ENCODE results near the gene GADD45A.
A peak's percentile ranks its signal among the peaks of the same experiment; 100 is the strongest.

Gene GADD45A

DNA sequence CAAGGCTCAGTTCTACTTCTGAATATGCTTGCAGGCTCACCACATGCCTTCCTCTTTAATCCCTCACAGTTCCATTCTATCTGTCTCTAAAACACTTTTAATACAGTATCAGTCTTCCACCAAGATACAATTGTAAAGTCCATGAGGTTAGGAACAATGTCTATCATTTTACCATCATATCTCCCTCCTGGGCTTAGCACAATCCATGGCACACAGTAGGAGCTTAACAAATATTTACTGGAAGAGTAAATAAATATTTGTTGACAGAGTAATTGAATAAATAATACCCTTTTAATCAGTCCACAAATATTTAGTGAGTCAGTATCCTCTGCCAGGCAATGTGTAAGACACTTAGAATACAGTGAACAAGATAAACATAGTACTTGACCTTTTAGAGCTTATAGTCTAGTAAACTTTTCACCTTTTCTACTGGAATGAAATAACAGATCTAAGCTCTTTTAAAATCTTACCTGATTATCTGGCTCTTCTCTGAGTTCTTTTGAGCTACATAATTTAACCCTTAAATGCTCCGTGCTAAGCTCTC, 12.7 kb upstream of the GADD45A start:
- DNase-seq, result no peak

DNA sequence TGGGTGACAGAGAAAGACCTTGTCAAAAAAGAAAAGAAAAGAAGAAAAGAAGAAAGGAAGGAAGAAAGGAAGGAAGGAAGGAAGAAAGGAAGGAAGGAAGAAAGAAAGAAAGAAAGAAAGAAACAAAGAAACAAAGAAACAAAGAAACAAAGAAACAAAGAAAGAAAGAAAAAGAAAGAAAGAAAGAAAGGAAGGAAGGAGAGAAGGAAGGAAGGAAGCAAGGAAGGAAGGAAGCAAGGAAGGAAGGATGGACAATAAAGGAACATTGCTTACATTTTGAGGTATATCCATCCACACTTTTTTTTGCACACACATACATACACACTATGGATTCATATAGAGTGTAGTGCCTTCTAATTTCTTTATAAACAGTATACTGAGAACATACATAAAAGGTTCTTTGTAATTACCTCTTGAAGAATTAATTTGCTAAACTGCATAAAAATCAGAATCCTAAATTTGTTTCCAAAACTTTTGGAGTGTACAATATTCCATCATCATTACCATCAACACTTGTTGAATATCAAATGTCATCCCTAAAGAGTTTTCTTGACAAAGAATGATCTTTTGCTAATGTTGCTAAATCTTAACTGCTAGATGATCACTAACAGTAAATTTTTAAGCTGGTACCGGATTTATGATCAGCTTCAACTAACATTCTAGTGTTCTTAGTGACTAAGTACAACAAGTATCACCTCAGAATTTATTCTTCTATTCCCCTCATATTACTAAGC, 11.4 kb upstream of the GADD45A start:
- DNase-seq, result no peak

DNA sequence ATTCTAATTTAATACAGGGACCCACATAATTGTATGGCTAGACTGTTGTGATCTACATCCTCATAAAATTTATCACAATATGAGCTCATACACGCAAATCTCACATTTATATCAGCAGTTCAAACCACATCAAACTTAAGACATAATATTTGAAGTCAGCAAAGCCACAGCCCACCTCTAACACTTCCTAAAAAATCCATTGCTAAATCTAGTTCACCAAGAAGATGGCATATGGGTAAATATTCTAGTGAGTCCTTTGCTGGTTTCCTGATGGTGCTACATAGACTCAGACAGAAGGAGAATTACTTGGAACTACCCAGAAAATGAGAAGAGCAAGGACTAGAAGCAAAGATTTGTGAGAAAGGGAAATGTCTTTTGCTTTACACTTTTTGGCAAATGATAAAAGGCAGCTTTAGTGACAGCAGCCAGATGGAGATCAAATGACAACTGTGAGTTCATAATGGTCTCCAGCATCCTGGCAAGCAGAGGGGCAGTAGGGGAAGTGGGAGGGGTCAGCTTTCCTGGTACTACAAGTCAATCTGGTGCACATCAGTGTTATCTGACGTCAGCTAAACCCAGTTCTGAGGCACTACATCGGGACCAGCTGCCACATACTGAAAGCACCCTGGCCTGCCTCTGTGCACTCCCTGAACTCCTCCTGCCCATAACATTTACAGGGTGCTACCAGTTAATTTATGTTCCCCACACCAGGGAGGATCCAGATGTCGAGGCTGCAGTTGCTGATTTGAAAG, 10.6 kb upstream of the GADD45A start:
- DNase-seq, result peak; percentile 54

DNA sequence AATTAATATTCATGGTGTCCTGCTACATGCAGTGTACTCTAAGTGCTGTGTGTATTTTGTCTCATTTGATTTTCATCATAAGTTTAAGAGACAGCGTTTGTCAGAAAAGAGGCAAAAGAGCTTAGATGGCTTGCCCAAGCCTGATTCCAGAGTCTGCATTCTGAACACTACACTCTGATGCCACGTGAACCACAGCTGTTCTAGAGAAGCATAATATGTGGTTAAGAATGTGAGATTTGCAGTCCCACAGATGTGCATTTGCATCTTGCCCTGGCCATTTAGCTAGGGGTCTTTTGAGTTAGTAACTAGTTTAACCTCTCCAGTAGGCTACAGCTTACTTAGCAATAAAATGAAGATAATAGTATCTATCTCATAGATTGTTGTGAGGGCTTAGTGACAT, 9.2 kb upstream of the GADD45A start:
- peak; percentile 42 for DNase-seq

DNA sequence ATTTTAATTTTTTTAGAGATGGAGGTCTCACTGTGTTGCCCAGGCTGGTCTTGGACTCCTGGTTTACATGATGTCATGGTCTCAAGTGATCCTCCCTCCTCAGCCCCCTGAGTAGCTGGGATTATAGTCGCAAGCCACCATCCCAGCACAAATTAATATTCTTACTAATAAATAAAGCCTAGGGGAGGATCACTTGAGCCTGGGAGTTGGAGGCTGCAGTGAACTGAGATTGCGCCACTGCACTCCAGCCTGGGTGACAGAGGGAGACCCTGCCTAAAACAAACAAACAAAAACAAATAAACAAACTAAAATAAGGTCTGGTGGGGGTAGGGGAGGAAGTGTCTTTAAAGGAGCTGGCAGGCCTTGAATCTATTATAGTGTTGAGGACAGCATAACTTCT, 8.7 kb upstream of the GADD45A start:
- DNase-seq, result no peak

DNA sequence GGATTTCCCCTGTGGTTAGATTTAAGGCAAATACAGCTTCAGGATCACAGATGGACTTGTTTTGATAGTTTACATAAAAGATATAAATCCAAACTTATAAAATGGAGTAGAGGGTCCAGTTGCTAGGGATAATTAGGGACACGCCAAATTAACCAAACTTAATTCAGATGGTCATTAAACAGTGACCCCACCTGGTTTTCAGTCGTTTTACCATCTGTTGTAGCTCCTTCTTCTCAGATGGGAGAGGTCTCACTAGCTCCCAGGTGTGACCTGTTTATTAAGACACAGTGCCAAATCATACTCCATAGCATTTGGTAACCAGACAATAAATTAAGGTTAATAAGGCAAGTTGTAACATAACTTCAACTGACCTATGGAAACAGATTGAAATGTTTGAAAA, 8.1 kb upstream of the GADD45A start:
- DNase-seq, result no peak

DNA sequence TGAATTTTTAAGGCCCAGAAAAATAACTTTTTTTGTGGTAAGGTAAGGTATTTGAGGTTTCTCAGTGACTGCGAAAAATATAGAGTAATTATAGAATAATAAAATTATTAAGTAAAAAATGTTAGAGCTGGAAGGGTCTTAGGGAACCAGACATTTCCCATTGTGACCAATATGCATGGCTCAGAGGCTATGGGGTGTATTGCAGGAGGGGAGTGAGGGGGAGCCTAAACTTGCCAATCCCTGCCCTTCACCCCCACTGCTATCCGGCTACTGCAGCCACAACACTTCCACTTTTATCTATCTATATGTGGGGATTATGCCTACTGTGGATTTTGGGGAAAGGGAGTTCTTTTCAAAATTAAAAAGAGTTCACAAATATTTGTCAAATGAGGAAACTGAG, 7.6 kb upstream of the GADD45A start:
- DNase-seq, result no peak

DNA sequence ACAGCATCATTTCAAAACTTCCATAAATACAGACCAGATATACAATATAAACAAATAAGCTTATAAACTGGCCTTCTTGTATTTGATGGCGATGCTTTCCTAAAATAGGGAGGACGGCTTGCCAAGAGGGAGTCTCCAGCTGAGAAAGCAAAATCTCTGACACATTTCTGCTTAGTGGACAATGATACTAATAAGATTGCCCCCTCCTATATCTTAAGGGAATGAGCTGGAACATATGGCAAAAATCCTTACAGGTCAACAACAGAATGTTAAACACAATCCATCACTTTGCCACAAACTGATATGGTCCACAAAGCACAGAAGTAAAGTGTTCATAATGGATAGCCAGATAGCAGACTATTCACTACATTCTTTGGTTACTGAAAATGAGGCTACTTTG, 7.1 kb upstream of the GADD45A start:
- no peak for DNase-seq

DNA sequence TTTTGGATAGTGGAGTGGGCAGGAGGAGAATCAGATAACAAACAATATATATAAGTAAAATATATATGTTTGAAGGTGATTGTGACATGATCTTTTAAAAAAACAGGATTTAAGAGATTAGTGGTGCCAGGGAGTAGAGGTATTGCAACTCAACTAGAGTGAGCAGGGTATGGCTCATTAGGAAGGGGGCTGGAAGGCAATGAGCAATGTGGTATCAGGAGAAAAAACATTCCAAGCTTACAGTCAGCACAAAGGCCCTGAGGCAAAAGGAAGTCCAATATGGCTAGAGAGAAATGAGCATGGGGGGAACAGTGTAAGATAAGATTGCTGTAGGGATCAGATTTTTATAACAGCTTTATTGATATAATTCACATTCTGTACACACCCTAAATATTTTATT, 5.3 kb upstream of the GADD45A start:
- DNase-seq, result peak; percentile 34

DNA sequence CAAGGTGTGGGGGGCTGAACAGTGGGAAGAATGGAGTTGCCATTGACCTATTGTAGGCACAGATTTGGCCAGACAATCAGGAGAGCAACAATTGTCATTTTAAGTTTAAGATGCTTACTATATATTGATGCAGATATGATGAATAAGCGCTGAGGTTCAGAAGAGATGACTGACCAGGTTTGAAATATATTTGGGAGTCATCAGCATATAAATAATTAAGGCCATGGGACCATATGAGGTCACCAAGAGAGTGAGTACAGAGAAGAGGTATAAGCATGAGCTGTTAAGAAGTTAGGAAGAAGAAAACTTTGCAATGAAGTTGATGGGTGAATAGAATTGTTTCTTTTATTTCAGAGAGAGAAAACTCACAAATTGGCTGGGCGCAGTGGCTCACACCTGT, 4.5 kb upstream of the GADD45A start:
- no peak for DNase-seq

DNA sequence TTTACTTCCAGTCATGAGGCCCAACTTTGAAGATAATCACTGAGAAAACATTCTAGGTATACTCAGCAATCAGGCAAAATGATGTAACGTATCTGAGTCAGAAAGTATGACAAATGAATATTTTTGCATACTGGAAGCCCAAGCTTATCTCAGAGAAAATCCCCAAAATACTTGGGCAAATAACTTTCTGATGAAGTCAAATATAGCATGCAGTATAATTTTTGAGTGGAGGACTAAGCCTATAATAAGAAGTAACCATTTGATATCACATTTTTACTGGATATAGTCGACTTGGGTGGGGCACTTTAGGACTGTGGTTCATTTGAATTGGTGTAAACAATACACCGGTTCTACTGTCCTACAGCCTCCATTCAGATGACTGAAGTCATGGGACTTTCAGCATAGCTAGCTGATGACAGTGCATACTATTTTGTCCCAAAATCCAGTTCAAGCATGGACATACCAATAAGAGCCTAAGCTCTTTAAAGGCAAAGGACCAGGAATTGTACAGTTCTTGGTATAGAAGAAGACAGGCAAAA, 2.3 kb upstream of the GADD45A start:
- peak; percentile 90 for DNase-seq

DNA sequence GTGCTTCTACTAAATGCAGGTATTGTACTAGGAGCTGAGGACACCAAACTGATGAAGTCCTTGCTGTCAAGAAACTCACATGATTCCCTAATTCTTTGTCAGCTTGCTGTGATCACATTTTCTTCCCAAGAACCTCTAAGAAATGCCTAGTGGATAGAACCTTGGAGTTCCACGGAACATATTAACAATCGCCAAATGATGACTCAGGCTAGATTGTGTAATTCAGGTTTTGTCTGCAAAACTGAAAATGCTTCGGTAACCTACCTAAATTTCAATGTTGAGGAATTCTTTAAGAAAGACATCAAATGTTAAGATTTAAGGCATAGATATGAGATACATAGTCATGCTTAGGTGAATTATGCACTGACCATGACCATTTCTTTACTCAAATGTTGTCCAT, 1.7 kb upstream of the GADD45A start:
- DNase-seq, result peak; percentile 68

DNA sequence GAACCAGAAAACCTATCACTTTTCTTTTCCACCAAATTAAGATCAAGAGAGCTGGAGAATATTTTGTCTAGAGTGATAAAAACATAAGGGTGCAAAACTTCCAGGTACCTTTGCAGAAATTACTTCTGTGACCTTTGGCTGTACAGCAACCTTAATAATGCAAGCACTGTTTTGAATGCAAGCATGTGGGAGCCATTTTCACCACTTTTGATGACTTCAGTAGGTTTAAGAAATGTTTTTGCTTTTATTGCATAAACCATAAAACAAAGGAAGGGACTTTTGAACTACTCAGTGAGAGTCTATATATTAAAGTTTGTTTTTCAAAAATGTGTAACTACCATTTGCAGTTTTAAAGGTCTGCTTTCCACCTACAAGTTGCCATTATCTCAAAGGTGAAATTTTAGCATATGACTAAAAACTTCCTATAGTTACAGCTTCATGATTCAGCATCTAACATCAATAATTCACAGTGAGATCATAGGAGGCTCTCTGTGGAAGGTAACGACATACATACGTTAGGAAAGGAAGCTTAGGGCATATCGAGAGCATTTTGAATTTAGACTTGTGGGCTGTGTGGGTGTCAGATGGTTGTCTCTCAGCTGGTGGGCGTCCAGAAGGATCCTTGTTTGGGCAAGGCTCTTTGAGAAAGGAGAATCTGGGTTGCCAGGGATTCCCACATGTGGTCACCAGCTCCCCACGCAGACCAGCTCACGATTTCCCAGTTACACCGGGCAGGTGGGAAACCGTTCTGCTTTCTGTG, 1.1 kb upstream of the GADD45A start:
- peak; percentile 53 for DNase-seq

DNA sequence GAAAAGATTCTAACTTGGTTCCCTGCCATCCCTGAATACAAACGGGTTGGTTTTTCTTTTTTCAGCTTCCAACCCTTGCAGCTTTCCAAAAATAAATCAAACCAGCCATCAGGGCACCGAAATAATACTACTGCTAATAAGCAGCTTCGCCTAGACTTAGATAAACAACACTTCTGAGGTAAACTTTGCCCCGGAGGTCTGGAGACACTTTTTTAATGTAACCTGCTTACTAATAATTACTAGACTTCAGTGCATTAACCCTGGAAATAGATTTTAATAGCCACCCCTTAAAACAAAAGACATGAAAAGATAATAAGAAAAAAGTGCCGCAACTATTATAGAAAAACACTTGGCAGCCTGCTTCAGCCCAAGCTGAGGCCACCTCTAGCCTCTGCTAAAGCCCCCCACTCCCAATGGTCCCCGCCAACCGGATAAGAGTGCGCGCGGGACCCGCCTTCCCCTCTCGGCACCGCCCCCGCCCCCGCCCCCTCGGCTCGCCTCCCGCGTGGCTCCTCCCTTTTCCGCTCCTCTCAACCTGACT, 405 bp upstream of the GADD45A start:
- DNase-seq, result no peak

DNA sequence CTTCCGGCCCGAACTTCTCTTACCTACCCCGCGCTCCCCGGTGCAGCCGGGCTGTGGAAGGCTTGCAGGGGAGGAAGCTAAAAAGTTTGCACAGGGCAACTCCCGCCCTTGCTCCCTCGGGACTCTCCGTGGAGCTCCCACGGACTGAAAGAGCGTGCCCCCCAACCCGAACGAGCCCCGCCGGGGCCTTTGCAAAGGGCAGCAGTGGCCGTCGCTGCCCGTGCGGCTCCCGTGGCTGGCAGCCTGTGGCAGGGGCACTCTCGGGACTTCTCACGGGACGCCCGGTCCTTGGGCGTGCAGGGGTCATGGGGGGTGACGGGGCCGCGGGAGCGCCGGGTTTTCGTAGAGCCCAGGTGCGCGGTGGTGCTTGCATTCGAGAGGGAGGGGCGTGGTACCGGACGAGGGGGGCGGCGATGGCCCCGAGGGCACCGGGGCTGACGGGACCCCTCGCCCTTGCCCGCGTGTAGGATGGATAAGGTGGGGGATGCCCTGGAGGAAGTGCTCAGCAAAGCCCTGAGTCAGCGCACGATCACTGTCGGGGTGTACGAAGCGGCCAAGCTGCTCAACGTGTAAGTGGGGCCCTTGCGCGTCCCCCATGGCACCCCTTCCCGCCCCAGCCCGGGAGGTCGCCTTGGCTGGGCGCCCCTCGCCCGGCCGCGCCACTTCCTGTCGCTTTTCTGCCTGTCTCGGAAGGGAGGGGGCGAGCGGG, 711 bp downstream of the GADD45A start:
- DNase-seq, result peak; percentile 28

DNA sequence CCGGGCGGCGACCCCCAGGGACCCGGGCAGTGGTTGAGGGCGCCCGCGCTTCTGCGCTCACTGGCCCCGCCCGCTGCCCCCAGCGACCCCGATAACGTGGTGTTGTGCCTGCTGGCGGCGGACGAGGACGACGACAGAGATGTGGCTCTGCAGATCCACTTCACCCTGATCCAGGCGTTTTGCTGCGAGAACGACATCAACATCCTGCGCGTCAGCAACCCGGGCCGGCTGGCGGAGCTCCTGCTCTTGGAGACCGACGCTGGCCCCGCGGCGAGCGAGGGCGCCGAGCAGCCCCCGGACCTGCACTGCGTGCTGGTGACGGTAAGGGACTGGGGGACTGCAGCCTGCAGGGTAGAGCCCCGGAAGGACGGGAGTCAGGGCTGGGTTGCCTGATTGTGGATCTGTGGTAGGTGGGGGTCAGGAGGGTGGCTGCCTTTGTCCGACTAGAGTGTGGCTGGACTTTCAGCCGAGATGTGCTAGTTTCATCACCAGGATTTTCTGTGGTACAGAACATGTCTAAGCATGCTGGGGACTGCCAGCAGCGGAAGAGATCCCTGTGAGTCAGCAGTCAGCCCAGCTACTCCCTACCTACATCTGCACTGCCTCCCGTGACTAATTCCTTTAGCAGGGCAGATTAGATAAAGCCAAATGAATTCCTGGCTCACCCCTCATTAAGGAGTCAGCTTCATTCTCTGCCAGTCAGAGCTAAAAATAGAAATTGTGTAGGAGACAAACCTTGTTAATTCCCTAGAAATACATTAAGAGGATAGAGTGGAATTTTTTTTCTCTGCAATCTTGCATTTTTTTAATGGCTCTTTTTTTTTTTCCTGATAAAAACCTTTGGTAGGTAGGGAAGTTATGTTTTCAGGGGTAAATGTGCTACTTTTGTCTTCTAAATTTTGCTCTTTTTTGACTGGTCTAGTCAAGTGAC, 1.5 kb downstream of the GADD45A start:
- DNase-seq, result peak; percentile 99

DNA sequence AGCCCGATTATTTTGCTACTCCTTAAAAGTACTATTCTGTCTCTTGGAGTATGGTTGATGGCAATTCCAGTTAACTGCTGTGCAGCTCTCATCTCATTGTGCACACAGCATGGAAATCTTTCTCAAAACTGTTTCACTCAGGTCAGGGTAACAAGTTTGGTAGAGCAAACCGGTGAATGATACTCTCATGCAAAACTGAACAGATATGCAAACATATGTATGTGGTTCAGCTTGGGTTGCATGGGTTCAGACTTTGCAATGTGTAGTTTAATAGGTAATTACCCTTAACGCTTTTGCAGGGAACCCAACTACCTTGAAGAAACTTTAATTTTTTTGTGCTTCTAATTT, 2.2 kb downstream of the GADD45A start:
- no peak for DNase-seq

DNA sequence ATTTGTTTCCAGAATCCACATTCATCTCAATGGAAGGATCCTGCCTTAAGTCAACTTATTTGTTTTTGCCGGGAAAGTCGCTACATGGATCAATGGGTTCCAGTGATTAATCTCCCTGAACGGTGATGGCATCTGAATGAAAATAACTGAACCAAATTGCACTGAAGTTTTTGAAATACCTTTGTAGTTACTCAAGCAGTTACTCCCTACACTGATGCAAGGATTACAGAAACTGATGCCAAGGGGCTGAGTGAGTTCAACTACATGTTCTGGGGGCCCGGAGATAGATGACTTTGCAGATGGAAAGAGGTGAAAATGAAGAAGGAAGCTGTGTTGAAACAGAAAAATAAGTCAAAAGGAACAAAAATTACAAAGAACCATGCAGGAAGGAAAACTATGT, 2.6 kb downstream of the GADD45A start:
- DNase-seq, result peak; percentile 89

DNA sequence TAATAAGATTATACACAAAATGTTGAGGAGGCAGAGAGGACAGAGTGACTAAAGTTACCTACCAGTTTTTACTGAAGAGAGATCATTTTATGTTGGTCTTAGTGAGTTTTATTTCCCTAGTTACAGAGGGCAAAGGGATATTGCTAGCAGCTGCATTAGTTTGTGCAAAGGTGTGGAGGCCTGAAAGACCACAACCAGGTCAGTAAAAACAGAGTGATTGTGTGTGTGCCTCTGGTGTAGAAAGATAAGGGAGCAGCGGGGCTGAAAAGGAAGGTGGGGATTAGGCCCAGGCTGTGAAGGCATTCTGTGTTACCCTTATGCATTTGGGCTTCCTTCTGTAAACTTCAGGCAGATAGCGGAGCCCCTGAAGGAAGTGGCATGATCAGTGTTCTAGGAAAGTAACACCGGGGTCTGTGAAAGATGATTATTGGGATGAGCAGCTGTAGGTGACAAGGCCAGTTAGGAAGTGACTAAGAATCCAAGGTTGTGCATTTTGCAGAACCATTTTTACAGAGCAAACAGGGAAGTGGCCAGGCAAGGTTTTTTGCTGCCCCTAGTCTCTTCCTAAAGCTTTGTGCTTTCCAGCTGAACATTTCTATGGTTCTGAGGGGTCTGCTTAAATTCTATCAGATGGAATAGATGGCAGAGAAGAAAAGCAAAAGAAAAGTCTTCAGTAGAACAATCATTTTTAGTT, 3.7 kb downstream of the GADD45A start:
- no peak for DNase-seq

DNA sequence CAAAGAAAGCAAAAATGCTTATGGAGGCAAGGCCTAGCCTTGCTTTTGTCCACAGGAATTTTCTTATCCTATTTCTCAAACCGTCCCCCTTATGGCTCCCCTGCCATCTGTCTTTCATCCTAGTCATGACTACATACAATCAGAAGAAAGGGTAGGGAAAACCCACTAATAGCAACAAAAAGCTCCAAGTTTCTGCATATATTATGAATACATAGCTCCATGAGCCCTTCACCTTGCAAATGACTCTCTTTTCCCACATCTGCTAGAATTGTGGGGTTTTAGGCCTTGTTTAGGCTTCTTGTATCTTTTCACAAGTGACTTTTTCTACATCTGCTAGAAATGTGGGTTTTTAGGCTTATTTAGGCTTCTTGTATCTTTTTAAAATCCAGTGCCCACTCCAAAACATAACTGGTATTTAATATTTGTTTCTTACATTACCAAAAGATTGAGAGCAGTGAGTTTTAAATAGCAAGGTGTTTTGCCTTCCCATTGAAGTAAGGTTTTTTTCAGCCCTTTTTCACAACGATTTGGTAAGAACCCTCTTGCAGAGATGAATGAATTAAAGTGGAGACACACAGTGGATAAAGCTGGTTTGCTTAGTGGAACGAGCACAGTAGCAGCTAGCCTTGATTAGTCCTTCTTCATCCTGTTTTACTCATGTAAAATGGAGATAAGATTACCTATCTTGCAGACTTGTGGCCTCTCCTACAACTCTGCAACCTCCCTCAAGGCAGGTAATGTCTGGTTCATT, 4.4 kb downstream of the GADD45A start:
- no peak for DNase-seq
